Globus pallidus (tissue), 1 donor: ENCODE measurements around the gene TULP1.

Experiments
- DNase-seq: peaks from one replicate; pipeline ENCODE4 v3.0.0-alpha.2; 2015; ENCODE audit warnings: low spot score

The TULP1 gene

GRCh38 chr6:35483893-35484645 is 28.6 kb downstream of the TULP1 start:
- DNase-seq: no peak

DNA sequence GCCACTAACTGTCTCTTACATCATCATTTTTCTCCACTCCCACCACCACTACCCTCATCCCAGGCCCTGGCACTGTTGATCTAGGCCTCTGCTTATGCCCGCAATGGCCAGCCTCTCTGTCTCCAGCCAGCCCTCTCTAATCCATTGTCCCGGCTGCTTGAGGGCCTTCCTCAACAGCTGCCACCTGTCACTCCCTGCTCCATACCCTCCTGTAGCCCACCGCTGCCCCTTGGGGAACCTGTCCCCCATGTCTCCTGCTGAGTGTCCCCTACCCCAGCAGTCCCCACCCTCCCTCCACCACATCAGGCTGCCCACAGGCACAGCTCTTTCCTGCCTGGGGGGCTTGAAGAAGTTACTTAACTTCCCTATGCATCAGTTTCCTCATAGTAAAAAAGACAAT is 29.2 kb downstream of the TULP1 start:
- no peak for DNase-seq

GRCh38 chr6:35483062-35483461 is 29.6 kb downstream of the TULP1 start:
- no peak for DNase-seq

- no peak for DNase-seq
These were observed 31.5 kb downstream of the TULP1 start for GRCh38 chr6:35481226-35481625.

DNA sequence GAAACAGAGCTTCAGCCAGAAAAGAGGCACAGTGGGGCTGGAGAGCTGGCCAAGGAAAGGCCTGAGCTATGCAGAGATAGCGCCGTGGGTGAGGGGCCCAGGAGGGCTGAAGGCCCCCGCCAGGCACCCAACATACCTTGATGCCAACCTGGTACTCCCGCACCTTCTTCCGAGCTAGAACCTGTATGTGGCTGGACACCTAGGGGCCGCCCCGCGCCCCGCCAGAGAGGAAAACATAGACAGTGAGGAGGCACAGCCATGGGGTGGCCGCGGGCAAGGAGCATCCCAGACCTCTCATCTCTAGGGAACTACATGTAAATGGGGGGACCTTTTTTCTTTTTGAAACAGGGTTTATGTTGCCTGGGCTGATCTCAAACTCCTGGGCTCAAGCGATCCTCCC is 32.5 kb downstream of the TULP1 start:
- no peak for DNase-seq

- no peak for DNase-seq
These were observed 34.4 kb downstream of the TULP1 start for GRCh38 chr6:35478259-35478658.

GRCh38 chr6:35477551-35478179 is 35.0 kb downstream of the TULP1 start:
- no peak for DNase-seq

GRCh38 chr6:35477028-35477427 is 35.7 kb downstream of the TULP1 start:
- DNase-seq: no peak

DNA sequence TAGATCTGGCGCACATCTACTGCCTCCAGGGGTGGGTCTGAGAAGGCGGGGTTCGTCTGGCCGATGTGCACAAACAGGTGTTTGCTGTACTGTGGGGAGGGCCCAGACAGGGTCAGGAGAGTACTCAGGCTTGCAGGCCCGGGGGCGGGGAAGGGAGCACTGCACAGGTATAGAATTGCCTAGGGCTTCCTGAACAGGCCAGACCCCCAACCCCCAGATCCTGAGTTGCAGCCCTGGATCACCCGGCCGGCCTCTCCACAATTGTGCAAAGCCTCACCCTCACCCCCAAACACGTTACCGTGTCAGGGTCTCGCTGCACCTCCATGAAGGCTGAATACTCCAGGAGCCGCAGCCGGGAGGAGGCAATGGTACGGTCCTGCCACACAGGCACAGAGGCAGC is 36.7 kb downstream of the TULP1 start:
- no peak for DNase-seq

GRCh38 chr6:35475573-35475972 is 37.1 kb downstream of the TULP1 start:
- no peak for DNase-seq

GRCh38 chr6:35474942-35475570 is 37.6 kb downstream of the TULP1 start:
- no peak for DNase-seq

DNA sequence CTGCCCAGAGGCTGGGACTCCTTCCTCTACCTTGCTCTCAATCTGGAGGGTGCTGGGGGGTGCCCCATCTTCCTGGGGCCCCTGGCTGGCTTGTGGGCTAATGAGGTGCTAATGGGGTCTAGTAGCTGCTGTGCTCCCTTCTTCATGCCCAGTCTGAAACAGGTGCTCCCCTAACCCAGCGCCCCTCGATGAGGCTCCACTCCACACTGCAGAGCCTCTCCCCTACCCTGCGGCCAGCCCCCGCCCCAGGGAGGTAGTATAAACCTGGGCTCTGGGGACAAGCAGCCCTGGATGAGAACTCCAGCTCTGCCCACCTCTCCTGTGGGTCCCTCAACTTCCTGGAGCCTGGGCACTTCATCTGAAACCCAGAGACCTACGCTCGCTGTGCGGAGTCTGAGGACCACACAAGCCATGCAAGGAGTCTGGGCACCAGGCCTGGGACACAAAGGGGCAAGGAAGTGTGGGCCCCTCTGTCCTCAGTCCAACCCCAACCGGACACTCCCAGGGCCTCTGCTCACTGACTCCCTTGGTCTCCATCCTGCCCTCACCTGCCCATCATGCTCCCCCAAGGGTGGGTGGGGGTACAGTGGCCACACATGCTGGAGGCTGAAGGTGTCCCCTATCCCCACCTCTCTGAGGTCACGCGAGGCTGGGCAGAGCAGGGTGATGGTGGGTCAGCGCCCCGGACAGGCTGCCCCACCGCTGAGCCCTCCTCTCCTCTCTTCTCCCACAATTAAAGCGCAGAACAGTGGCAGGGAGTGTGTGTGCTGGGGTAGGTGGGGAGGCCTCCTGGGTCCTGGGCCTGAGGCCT is 38.4 kb downstream of the TULP1 start:
- no peak for DNase-seq

- DNase-seq: no peak
These were observed 38.9 kb downstream of the TULP1 start for GRCh38 chr6:35473850-35474130.

DNA sequence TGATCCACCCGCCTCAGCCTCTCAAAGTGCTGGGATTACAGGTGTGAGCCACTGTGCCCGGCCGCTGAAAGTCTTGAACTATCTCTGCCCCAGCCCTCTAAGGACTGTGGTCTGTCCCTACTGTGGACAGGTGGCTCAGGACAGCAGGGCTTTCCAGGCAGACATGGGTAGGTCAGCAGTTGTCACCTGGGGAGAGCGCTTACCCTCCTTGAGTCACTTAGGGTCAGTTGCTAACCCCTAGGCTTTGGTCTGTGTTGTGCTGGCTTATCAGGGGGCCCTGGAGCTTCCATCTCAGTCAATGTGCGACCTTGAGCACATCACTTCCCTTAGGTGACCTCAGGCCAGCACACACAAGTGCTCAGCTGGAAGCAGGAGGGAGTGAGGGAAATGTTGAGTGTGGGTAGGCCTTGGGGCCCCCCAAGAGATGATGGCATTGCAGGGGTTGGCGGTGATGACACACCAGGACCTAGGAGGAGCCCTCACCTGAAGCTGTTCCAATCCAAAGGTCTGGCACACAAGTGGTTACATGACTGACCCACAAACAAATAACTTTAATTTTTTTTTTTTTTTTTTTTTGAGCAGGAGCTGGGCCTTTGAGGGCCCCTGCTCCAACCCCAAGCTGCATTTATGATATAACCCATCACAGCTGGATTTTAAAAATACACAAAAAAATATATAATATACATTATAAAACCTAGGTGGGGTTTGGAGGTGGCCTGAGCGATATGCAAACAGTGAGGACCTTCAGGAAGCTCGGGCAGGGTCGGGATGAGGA is 39.4 kb downstream of the TULP1 start:
- DNase-seq: no peak

- no peak for DNase-seq
These were observed 40.8 kb downstream of the TULP1 start for GRCh38 chr6:35471836-35472345.

- DNase-seq: no peak
These were observed 42.0 kb downstream of the TULP1 start for GRCh38 chr6:35470663-35471120.

- no peak for DNase-seq
These were observed 42.7 kb downstream of the TULP1 start for GRCh38 chr6:35469751-35470662.

GRCh38 chr6:35468980-35469750 is 43.5 kb downstream of the TULP1 start:
- DNase-seq: no peak

GRCh38 chr6:35468181-35468979 is 44.3 kb downstream of the TULP1 start, which contains the start of gene RPL10A:
Gene RPL10A, plus strand, starts transcription at chr6:35468401. Its CDS starts 34 bp downstream, at chr6:35468435.
- peak; percentile 96 for DNase-seq
